Ramos (cell line): ENCODE results near the gene SPATC1L.
"Not testable (repeated sequence)": the region's sequence is repeated elsewhere in the genome, so short reads cannot be mapped to it uniquely, and the experiment has no call there.

ENCODE experiments used
- in situ Hi-C: fragments of 300-500 bp; cut with MboI; formaldehyde crosslinking; loops from one replicate; pipeline ENCODE4 v1.14.3; 2022; ENCODE audit warnings: low sequenced_read_pairs; ENCODE audit not compliant: unreplicated experiment

SPATC1L gene

GRCh38 chr21:46184625-46185555, 631 bp upstream of the SPATC1L start:
- in situ Hi-C loops = no loop called here

- in situ Hi-C loops = not testable (repeated sequence)
Measured at GRCh38 chr21:46183337-46183909, 836 bp downstream of the SPATC1L start.

GRCh38 chr21:46182548-46183336, 1.5 kb downstream of the SPATC1L start:
- in situ Hi-C loops = no loop called here

GRCh38 chr21:46181953-46182547, 2.2 kb downstream of the SPATC1L start:
- in situ Hi-C loops = no loop called here

GRCh38 chr21:46181436-46181835, 2.8 kb downstream of the SPATC1L start:
- in situ Hi-C loops = no loop called here

- in situ Hi-C loops = no loop called here
Measured at GRCh38 chr21:46180778-46181391, 3.4 kb downstream of the SPATC1L start.

- in situ Hi-C loops = no loop called here
Measured at GRCh38 chr21:46180079-46180722, 4.1 kb downstream of the SPATC1L start.

GRCh38 chr21:46179708-46180078, 4.6 kb downstream of the SPATC1L start:
- in situ Hi-C loops = no loop called here

- in situ Hi-C loops = no loop called here
Measured at GRCh38 chr21:46178961-46179360, 5.3 kb downstream of the SPATC1L start.

- in situ Hi-C loops = not testable (repeated sequence)
Measured at GRCh38 chr21:46176443-46177129, 7.7 kb downstream of the SPATC1L start.

GRCh38 chr21:46173573-46173972, 10.7 kb downstream of the SPATC1L start:
- in situ Hi-C loops = no loop called here

GRCh38 chr21:46172863-46173528, 11.3 kb downstream of the SPATC1L start:
- in situ Hi-C loops = no loop called here

GRCh38 chr21:46171996-46172862, 12.0 kb downstream of the SPATC1L start:
- in situ Hi-C loops = no loop called here

GRCh38 chr21:46171585-46171984, 12.7 kb downstream of the SPATC1L start:
- in situ Hi-C loops = no loop called here

- in situ Hi-C loops = not testable (repeated sequence)
Measured at GRCh38 chr21:46170436-46171193, 13.6 kb downstream of the SPATC1L start.

- in situ Hi-C loops = no loop called here
Measured at GRCh38 chr21:46168659-46169386, 15.4 kb downstream of the SPATC1L start.
